H1 (cell line): ENCODE results near the gene CERKL. TPM values are rescaled to one million over a fixed set of nuclear protein-coding genes. Genes with fewer than 3 reads are reported as not detected.

Experiments
- CTCF ChIA-PET: fragments of 300-600 bp; sonication (Branson Sonifier 250); formaldehyde crosslinking; loops from one replicate; lab custom pipeline; 2021; ENCODE audit not compliant: partially characterized antibody; lab: Charles Lee
- POLR2A ChIA-PET: fragments of 300-600 bp; sonication (Branson Sonifier 250); formaldehyde crosslinking; loops from one replicate; lab custom pipeline; 2021; ENCODE audit warnings: inconsistent platforms; ENCODE audit not compliant: partially characterized antibody; lab: Charles Lee
- DNase-seq, 2 experiments: peaks; one replicate each; pipeline versions ENCODE4 v3.0.0 to v3.0.0-alpha.2; 2010 to 2022; ENCODE audit warnings: low spot score in 2 of 2, low read depth in 1 of 2, mixed read lengths in 1 of 2
- FAIRE-seq: peaks from 2 replicates; lab custom pipeline; 2011; peaks lifted over from hg19 to GRCh38; lab: Jason Lieb, UNC
- H2AFZ ChIP-seq: 2 replicates; pipeline ENCODE4 v1.8.1; 2012; ENCODE audit warnings: low read length, inconsistent platforms
- H2AK5ac ChIP-seq: 2 replicates; pipeline ENCODE4 v1.6.1; 2013; ENCODE audit warnings: low read depth, low read length
- H2BK120ac ChIP-seq: replicated peaks from 2 replicates; pipeline ENCODE3; 2013; ENCODE audit warnings: low read depth, low read length, inconsistent platforms
- H2BK12ac ChIP-seq: 2 replicates; pipeline ENCODE4 v1.6.1; 2013; ENCODE audit warnings: low read depth, low read length
- H2BK15ac ChIP-seq: 2 replicates; pipeline ENCODE4 v1.6.1; 2013; ENCODE audit warnings: low read length
- H2BK20ac ChIP-seq: 2 replicates; pipeline ENCODE4 v1.6.1; 2013; ENCODE audit warnings: low read length
- H2BK5ac ChIP-seq: 2 replicates; pipeline ENCODE4 v1.6.1; 2013; ENCODE audit warnings: low read depth, low read length
- H3K14ac ChIP-seq: 2 replicates; pipeline ENCODE4 v1.6.1; 2013; ENCODE audit warnings: inconsistent platforms; ENCODE audit not compliant: insufficient read length
- H3K18ac ChIP-seq: 2 replicates; pipeline ENCODE4 v1.6.1; 2013; ENCODE audit warnings: low read length; ENCODE audit errors: extremely low read depth
- H3K23ac ChIP-seq: 2 replicates; pipeline ENCODE4 v1.6.1; 2013; ENCODE audit warnings: inconsistent platforms; ENCODE audit not compliant: insufficient read length
- H3K23me2 ChIP-seq: 2 replicates; pipeline ENCODE4 v1.6.1; 2013; ENCODE audit warnings: low read depth, low read length
- H3K27ac ChIP-seq: 2 replicates; pipeline ENCODE4 v1.6.1; 2011; ENCODE audit warnings: low read depth, low read length, inconsistent platforms
- H3K27me3 ChIP-seq, 4 experiments: replicated peaks in 1 of 4; 1 replicate in 1 of 4; 2 replicates in 3 of 4; pipeline versions ENCODE4 v1.6.1 to v1.8.1; 2011 to 2013; ENCODE audit warnings: low read length in 3 of 4, mild to moderate bottlenecking in 3 of 4, inconsistent platforms in 2 of 4, mixed read lengths in 2 of 4, moderate library complexity in 1 of 4; ENCODE audit not compliant: control insufficient read depth in 3 of 4, insufficient read depth in 3 of 4; ENCODE audit errors: extremely low read depth in 1 of 4
- H3K36me3 ChIP-seq, 4 experiments: 2 replicates each; pipeline versions ENCODE4 v1.6.1 to v1.8.1; 2011 to 2013; ENCODE audit warnings: mild to moderate bottlenecking in 4 of 4, low read length in 3 of 4, moderate library complexity in 2 of 4, control low read depth in 1 of 4, inconsistent platforms in 1 of 4; ENCODE audit not compliant: insufficient read depth in 4 of 4, control insufficient read depth in 2 of 4
- H3K4ac ChIP-seq: replicated peaks from 2 replicates; pipeline ENCODE3; 2013; ENCODE audit warnings: low read length, low read depth, mixed read lengths, inconsistent platforms; ENCODE audit not compliant: insufficient read length
- H3K4me1 ChIP-seq, 4 experiments: replicated peaks in 1 of 4; 1 replicate in 1 of 4; 2 replicates in 3 of 4; pipeline versions ENCODE4 v1.6.1 to v1.8.1; 2011 to 2013; ENCODE audit warnings: low read length in 3 of 4, inconsistent platforms in 2 of 4, mixed read lengths in 1 of 4; ENCODE audit not compliant: insufficient read depth in 4 of 4, control insufficient read depth in 3 of 4
- H3K4me2 ChIP-seq, 2 experiments: 2 replicates each; pipeline versions ENCODE4 v1.6.1 to v1.8.1; 2011 to 2013; ENCODE audit warnings: low read depth in 2 of 2, low read length in 2 of 2, control low read depth in 1 of 2, inconsistent platforms in 1 of 2, mild to moderate bottlenecking in 1 of 2; ENCODE audit not compliant: insufficient read depth in 1 of 2
- H3K4me3 ChIP-seq, 4 experiments: fragments of 200-600, 300-600 bp in 1 of 4; sonication (generic), shearing (Covaris generic), sonication (Bioruptor Twin) in 1 of 4; 2 replicates each; pipeline versions ENCODE4 v1.5.1 to v1.8.1; 2011 to 2016; ENCODE audit warnings: low read length in 4 of 4, low read depth in 3 of 4, control low read depth in 2 of 4, inconsistent platforms in 2 of 4, mild to moderate bottlenecking in 2 of 4, mixed read lengths in 1 of 4, moderate library complexity in 1 of 4; ENCODE audit not compliant: insufficient read depth in 2 of 4; ENCODE audit errors: extremely low read depth in 1 of 4
- H3K56ac ChIP-seq: replicated peaks from 2 replicates; pipeline ENCODE3; 2013; ENCODE audit warnings: low read depth, mild to moderate bottlenecking, mixed read lengths, low read length, inconsistent platforms; ENCODE audit not compliant: insufficient read length
- H3K79me1 ChIP-seq: 2 replicates; pipeline ENCODE4 v1.6.1; 2013; ENCODE audit warnings: low read depth, low read length, control low read depth
- H3K79me2 ChIP-seq, 2 experiments: 2 replicates each; pipeline versions ENCODE4 v1.6.1 to v1.8.1; 2012 to 2013; ENCODE audit warnings: low read length in 2 of 2, mild to moderate bottlenecking in 2 of 2, inconsistent platforms in 1 of 2; ENCODE audit not compliant: insufficient read depth in 2 of 2, control insufficient read depth in 1 of 2
- H3K9ac ChIP-seq, 4 experiments: replicated peaks in 1 of 4; 1 replicate in 1 of 4; 2 replicates in 3 of 4; pipeline versions ENCODE4 v1.6.1 to v1.8.1; 2011 to 2013; ENCODE audit warnings: low read depth in 3 of 4, low read length in 3 of 4, control low read depth in 2 of 4, mild to moderate bottlenecking in 2 of 4, moderate library complexity in 2 of 4, inconsistent platforms in 1 of 4; ENCODE audit errors: extremely low read depth in 1 of 4
- H3K9me3 ChIP-seq, 2 experiments: 2 replicates each; pipeline versions ENCODE4 v1.6.1 to v1.8.1; 2012 to 2013; ENCODE audit warnings: mild to moderate bottlenecking in 2 of 2, moderate library complexity in 2 of 2, control low read depth in 1 of 2, inconsistent platforms in 1 of 2, low read depth in 1 of 2, low read length in 1 of 2, mixed read lengths in 1 of 2; ENCODE audit not compliant: insufficient read depth in 2 of 2
- H4K20me1 ChIP-seq, 2 experiments: replicated peaks in 1 of 2; 2 replicates each; pipeline versions ENCODE3 to v1.8.1; 2011 to 2013; ENCODE audit warnings: inconsistent platforms in 2 of 2, low read length in 2 of 2, mild to moderate bottlenecking in 1 of 2; ENCODE audit not compliant: insufficient read depth in 2 of 2, control insufficient read depth in 1 of 2
- H4K5ac ChIP-seq: 2 replicates; pipeline ENCODE4 v1.6.1; 2013; ENCODE audit warnings: low read length, low read depth, mixed read lengths, inconsistent platforms; ENCODE audit not compliant: insufficient read length
- H4K8ac ChIP-seq: 2 replicates; pipeline ENCODE4 v1.8.0; 2013; ENCODE audit warnings: mild to moderate bottlenecking, moderate library complexity, low read length, inconsistent platforms; ENCODE audit not compliant: insufficient read depth; ENCODE audit errors: extremely low read depth
- H4K91ac ChIP-seq: replicated peaks from 2 replicates; pipeline ENCODE3; 2013; ENCODE audit warnings: low read length, mixed read lengths, inconsistent platforms; ENCODE audit not compliant: insufficient read length
- BCL11A ChIP-seq, 2 experiments: IDR thresholded peaks; one replicate each; pipeline ENCODE4 v1.6.1; 2011; ENCODE audit warnings: low read depth in 2 of 2, low read length in 2 of 2, mild to moderate bottlenecking in 2 of 2
- CHD1 ChIP-seq: IDR thresholded peaks from 2 replicates; pipeline ENCODE4 v1.6.1; 2012; ENCODE audit warnings: low read depth, low read length, improper control_type of control experiment
- EGR1 ChIP-seq: IDR thresholded peaks from 2 replicates; pipeline ENCODE4 v1.6.1; 2011; ENCODE audit warnings: low read depth, low read length, borderline replicate concordance
- GABPA ChIP-seq: IDR thresholded peaks from 2 replicates; pipeline ENCODE4 v1.6.1; 2011; ENCODE audit warnings: mild to moderate bottlenecking, low read length, moderate library complexity, borderline replicate concordance; ENCODE audit not compliant: insufficient read depth
- KDM4A ChIP-seq: IDR thresholded peaks from one replicate; pipeline ENCODE4 v1.7.1; 2012; ENCODE audit warnings: low read depth, mild to moderate bottlenecking, moderate library complexity, low read length, inconsistent platforms; ENCODE audit not compliant: severe bottlenecking
- POU5F1 ChIP-seq: IDR thresholded peaks from 2 replicates; pipeline ENCODE4 v1.6.1; 2011; ENCODE audit warnings: low read depth, mild to moderate bottlenecking, low read length, moderate library complexity
- SAP30 ChIP-seq: fragments of 300-600 bp; sonication (generic); IDR thresholded peaks from 2 replicates; pipeline ENCODE4 v1.7.1; 2012; ENCODE audit warnings: low read length, moderate library complexity, mild to moderate bottlenecking, inconsistent platforms; ENCODE audit not compliant: insufficient read depth, insufficient replicate concordance
- SIN3A ChIP-seq, 2 experiments: IDR thresholded peaks in 1 of 2; conservative IDR thresholded peaks in 1 of 2; 2 replicates each; pipeline ENCODE4 v1.6.1; 2011 to 2012; ENCODE audit warnings: low read length in 2 of 2, improper control_type of control experiment in 1 of 2, low read depth in 1 of 2, mild to moderate bottlenecking in 1 of 2
- SIX5 ChIP-seq: IDR thresholded peaks from 2 replicates; pipeline ENCODE4 v1.6.1; 2011; ENCODE audit warnings: mild to moderate bottlenecking, low read depth, low read length
- SRF ChIP-seq: IDR thresholded peaks from 2 replicates; pipeline ENCODE4 v1.6.1; 2011; ENCODE audit warnings: mild to moderate bottlenecking, low read depth, low read length, moderate library complexity
- SUZ12 ChIP-seq: fragments of 200-600 bp; sonication (generic); IDR thresholded peaks from 2 replicates; pipeline ENCODE4 v1.6.1; 2012; ENCODE audit warnings: mild to moderate bottlenecking, inconsistent platforms, low read length, moderate library complexity, mixed read lengths
- ZNF274 ChIP-seq: IDR thresholded peaks from 2 replicates; pipeline ENCODE4 v1.7.0; 2012; ENCODE audit warnings: low read length, borderline replicate concordance; ENCODE audit errors: extremely low read depth
- WGBS, 2 experiments: shearing (Covaris generic) in 1 of 2; methylation state at CpG; one replicate each; pipeline versions ENCODE4 v1.1.6 to v1.1.7; 2013 to 2015; ENCODE audit warnings: low lambda C conversion rate in 2 of 2, mixed read lengths in 2 of 2, inconsistent platforms in 1 of 2, low coverage in 1 of 2, missing lambda C conversion rate in 1 of 2; ENCODE audit not compliant: insufficient replicate concordance in 2 of 2, insufficient coverage in 1 of 2, insufficient read length in 1 of 2; ENCODE audit errors: extremely low coverage in 1 of 2, missing lambda C conversion rate in 1 of 2; 5-methylcytosine and 5-hydroxymethylcytosine counted together
- polyA plus RNA-seq, 7 experiments: library from polyadenylated mRNA; depleted of rRNA in 3 of 7; stranded (reverse) in 5 of 7; unstranded in 2 of 7; fragments of >200 nt in 5 of 7; fragments of 200-250 nt in 2 of 7; gene quantifications; 1 replicate in 5 of 7; 2 replicates in 1 of 7; 4 replicates in 1 of 7; pipeline versions ENCODE4 v1.2.1 to v1.2.3, GENCODE V29; 2011 to 2013; ENCODE audit warnings: missing spikeins in 2 of 7, mixed read lengths in 2 of 7
- total RNA-seq: library from RNA; stranded (reverse); fragmentation: NEBNext Ultra II Directional; extraction: Animal tissue kit (Norgen Biotek cat#: 25700); gene quantifications from 2 replicates; pipeline ENCODE4 v1.2.1, GENCODE V29; 2021
- TF ChIP-seq, protein P1 (sequence below): IDR thresholded peaks from 2 replicates; pipeline ENCODE4 v1.6.1; 2012; ENCODE audit warnings: inconsistent platforms

CERKL gene
- total and polyA plus RNA-seq, 2 of the 8 experiments (the other 6 are each of a cell fraction or from before 2014, with no cell fraction given), result 0.05 TPM; not detected in 1

DNA sequence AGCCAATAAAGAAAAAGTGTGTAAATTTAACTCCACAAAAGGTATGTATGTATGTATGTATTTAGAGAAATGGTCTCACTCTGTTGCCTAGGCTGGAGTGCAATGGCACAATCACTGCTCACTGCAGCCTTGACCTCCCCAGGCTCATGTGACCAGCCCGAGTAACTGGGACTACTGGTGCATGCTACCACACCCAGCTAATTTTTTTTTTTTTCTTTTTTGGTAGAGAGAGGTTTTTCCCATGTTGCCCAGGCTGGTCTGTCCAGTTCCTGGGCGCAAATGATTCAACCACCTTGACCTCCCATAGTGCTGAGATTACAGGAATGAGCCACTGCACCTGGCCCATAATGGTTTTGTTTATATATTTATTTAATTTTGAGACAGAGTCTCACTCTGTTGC, 67.1 kb downstream of the CERKL start:
- H2AK5ac ChIP-seq, result no peak overlapping the region
- no peaks in the 10 kb centered on the region for H3K9me3 ChIP-seq
- no peaks in the 10 kb centered on the region for H3K23me2 ChIP-seq
- H3K18ac ChIP-seq, result no peak overlapping the region
- no peak overlapping the region for H4K8ac ChIP-seq
- H3K4ac ChIP-seq, result no peak overlapping the region
- H4K5ac ChIP-seq, result no peak overlapping the region
- CTCF ChIA-PET, result interaction anchor here (1.1 to 2.2 kb wide), 3 partner anchors 17 to 125 kb away, joined by 4 to 7 read pairs (median 4); no protein-coding TSS in a partner anchor
- no peak overlapping the region for H3K4me3 ChIP-seq
- H2BK20ac ChIP-seq, result no peak overlapping the region
- no peak overlapping the region for H3K56ac ChIP-seq
- H3K4me2 ChIP-seq, result no peak overlapping the region
- H3K79me1 ChIP-seq, result no peaks in the 10 kb centered on the region
- H3K79me2 ChIP-seq, result no peaks in the 10 kb centered on the region
- WGBS, 2 experiments, result 87% methylated on average over 2 of the region's 2 CpGs; no CpG with 5 or more reads in 1 of the 2 experiments
- no peak overlapping the region for H2BK15ac ChIP-seq
- POLR2A ChIA-PET, result no interaction called here
- H3K23ac ChIP-seq, result no peak overlapping the region
- H2AFZ ChIP-seq, result no peak overlapping the region
- H2BK5ac ChIP-seq, result no peak overlapping the region
- no peaks in the 10 kb centered on the region for H3K36me3 ChIP-seq
- no peak overlapping the region for H2BK12ac ChIP-seq
- peaks cover 0 to 7% (median 0%) of the 10 kb centered on the region in 4 experiments; a peak in 2 of 7 replicates for H3K4me1 ChIP-seq
- FAIRE-seq (no peak), DNase-seq (no peak)
- H2BK120ac ChIP-seq, result no peak overlapping the region
- no peaks in the 10 kb centered on the region for H4K20me1 ChIP-seq
- no peak overlapping the region for H4K91ac ChIP-seq
- H3K27me3 ChIP-seq, result no peaks in the 10 kb centered on the region
- no peak overlapping the region for H3K14ac ChIP-seq
- no peak overlapping the region for H3K9ac ChIP-seq
- no peak overlapping the region for H3K27ac ChIP-seq
- no peak for TF ChIP-seq ZNF274
- TF ChIP-seq, protein P1, sequence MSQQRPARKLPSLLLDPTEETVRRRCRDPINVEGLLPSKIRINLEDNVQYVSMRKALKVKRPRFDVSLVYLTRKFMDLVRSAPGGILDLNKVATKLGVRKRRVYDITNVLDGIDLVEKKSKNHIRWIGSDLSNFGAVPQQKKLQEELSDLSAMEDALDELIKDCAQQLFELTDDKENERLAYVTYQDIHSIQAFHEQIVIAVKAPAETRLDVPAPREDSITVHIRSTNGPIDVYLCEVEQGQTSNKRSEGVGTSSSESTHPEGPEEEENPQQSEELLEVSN, result no peak
- TF ChIP-seq SIN3A (conservative IDR thresholded peaks at IDR 0.05 in 1 of 2, IDR thresholded peaks at IDR 0.05 in 1 of 2; ENCODE audit: low read depth in 1 of 2, low read length in 2 of 2), result no peak
- no peak for TF ChIP-seq BCL11A (IDR thresholded peaks at IDR 0.05; ENCODE audit: low read depth in 2 of 2, low read length in 2 of 2)
- no peak for TF ChIP-seq SUZ12
- no peak for TF ChIP-seq POU5F1
- TF ChIP-seq SIX5, result no peak
- TF ChIP-seq CHD1, result no peak
- no peak for TF ChIP-seq GABPA
- no peak for TF ChIP-seq EGR1
- no peak for TF ChIP-seq SRF
- TF ChIP-seq SAP30, result no peak
- TF ChIP-seq KDM4A, result no peak
